ENCODE results near the gene SCLT1.

DNA sequence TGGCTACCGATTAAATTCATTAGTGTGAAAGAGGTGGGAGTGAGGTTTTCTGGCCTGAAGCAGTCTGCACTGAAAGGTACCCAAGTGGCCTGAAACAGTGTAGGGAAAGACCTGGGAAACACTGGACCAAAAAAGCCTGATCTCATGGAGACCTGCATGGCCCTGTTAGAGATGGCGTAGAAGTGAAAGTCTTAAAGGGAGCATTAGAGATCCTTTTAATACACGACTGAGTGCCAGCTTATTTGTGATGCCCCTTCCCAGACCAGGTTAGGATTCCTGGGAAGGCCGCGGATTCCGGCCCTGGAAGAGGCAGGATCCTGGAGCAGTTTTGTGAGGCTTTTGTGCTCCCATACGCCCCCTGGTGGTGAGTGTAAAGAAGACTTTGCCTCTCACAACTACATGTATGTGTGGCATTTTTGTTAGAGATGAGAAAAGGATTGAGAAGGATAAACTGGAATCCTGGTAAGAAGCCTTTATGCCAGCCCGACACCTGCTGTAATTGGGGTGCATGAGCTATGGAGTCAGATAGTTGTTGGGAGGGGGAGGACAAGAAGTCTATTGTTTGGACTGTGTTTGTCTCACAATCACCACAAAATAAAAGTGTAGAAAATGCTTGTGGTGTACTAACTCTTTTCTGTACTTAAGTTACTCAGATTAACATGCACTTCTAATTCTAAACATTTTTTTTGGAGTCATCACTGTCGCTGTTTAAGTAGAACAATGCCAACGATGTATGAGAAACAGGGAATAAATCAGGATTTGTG is 229.8 kb downstream of the SCLT1 start:
- TF ChIP-seq, protein P1, sequence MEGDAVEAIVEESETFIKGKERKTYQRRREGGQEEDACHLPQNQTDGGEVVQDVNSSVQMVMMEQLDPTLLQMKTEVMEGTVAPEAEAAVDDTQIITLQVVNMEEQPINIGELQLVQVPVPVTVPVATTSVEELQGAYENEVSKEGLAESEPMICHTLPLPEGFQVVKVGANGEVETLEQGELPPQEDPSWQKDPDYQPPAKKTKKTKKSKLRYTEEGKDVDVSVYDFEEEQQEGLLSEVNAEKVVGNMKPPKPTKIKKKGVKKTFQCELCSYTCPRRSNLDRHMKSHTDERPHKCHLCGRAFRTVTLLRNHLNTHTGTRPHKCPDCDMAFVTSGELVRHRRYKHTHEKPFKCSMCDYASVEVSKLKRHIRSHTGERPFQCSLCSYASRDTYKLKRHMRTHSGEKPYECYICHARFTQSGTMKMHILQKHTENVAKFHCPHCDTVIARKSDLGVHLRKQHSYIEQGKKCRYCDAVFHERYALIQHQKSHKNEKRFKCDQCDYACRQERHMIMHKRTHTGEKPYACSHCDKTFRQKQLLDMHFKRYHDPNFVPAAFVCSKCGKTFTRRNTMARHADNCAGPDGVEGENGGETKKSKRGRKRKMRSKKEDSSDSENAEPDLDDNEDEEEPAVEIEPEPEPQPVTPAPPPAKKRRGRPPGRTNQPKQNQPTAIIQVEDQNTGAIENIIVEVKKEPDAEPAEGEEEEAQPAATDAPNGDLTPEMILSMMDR (IDR thresholded peaks at IDR 0.05) = peak; percentile 46 to 91 (median 78)
- TF ChIP-seq POLR2A (IDR thresholded peaks at IDR 0.05) = no peak

All from thyroid gland (tissue), 4 donors.